Right kidney (tissue), 9 donors: ENCODE measurements around the gene AIFM3.
"Not testable (repeated sequence)": the region's sequence is repeated elsewhere in the genome, so short reads cannot be mapped to it uniquely, and the experiment has no call there.

ENCODE experiments used
- DNase-seq: peaks from one replicate; pipeline ENCODE4 v3.0.0-alpha.2; 2016
- long read RNA-seq, 8 donors: transcript quantifications; one replicate each; lab custom pipeline, GENCODE V29; 2026

AIFM3 gene, protein sequence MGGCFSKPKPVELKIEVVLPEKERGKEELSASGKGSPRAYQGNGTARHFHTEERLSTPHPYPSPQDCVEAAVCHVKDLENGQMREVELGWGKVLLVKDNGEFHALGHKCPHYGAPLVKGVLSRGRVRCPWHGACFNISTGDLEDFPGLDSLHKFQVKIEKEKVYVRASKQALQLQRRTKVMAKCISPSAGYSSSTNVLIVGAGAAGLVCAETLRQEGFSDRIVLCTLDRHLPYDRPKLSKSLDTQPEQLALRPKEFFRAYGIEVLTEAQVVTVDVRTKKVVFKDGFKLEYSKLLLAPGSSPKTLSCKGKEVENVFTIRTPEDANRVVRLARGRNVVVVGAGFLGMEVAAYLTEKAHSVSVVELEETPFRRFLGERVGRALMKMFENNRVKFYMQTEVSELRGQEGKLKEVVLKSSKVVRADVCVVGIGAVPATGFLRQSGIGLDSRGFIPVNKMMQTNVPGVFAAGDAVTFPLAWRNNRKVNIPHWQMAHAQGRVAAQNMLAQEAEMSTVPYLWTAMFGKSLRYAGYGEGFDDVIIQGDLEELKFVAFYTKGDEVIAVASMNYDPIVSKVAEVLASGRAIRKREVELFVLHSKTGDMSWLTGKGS
- long read RNA-seq, donor 1 = 0 reads
- long read RNA-seq, donor 2 = 0 reads
- long read RNA-seq, donor 3 = 0 reads
- long read RNA-seq, donor 4 = 0 reads
- long read RNA-seq, donor 5 = 0 reads
- long read RNA-seq, donor 6 = 0 reads
- long read RNA-seq, donor 7 = 0 reads
- long read RNA-seq, donor 8 = 0 reads

DNA sequence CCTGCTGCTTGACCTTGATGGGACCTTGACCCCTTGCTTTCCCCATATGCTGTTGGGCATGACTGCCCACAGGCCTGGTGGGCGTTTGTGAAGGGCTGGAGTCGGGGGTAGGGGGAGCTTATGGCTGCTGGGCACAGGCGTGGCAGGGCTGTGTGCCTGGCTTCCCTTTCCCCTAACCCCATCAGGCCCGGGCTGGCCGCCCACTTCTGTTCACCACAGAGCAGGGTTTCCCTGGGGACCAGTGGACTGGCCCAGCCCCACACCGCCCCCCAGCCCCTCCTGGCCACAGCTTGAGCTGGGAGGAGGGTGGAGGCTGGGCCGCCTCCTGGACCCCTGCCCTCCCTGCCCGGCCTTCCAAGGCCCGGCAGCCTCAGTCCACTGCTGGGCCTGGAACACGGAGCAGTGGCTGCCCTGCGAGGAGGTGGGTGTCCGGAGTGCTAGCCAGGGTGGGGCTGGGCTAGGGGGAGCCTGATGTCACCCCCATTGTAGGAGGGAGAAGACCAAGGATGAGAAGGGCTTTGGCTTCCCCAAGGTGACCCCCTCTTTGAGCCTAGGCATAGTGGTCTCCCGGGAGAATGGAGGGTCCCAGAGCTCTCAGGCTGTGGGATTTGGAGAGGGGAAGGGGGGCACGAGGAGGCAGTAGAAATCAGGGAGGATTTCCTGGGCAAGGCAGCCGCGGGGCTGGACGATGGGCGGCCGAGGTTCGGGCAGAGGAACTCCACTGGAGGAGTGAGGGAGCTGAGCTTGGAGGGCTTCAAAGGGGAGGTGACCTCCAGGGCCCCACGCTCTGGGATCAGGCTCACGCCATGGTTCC, at the start of gene AIFM3:
TSS of gene AIFM3 (plus strand) at position 373 of the 814 bp plus-strand sequence. CDS start 690 bp downstream, outside the sequence.
- DNase-seq = no peak

- DNase-seq = no peak
These were observed 48.3 kb upstream of the AIFM3 start for GRCh38 chr22:20918663-20919218.

DNA sequence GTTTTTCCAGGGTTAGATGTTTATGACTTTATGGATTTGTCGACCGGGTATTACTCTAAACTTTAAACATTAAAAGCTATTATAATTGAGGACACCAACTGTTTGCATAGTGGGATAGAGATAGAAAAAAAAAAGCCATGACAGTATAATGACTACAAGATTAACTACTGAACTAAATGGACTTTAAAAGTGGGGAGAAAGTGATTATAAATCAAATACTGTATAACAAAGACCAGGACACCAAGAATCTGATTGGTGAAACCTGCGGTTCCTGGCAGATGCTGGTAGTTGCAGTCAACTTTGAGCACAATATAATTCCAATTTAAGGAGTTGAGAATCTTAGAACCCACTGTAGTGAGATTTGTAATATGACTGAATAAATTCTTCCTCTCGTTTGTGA, 47.3 kb upstream of the AIFM3 start:
- DNase-seq = no peak

DNA sequence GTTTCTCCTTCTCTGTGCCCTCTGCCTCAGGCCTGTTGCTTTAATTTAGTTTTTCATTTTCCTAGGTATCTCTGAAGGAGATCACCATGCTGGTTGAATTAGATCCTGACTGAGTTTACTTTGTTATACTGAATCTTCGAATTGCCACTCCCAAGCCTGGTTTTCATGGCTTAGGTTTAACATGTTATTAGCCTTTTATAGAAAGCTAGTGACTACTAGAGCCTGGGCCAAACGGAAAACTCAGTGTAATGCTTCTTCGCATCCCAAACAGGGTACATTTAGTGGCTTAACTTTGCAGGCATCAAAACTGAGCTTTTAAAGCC, 46.2 kb upstream of the AIFM3 start:
- no peak for DNase-seq

- DNase-seq = no peak
These were observed 44.8 kb upstream of the AIFM3 start for GRCh38 chr22:20922141-20922751.

GRCh38 chr22:20926243-20926642, 40.8 kb upstream of the AIFM3 start:
- DNase-seq = no peak

- DNase-seq = no peak
These were observed 39.0 kb upstream of the AIFM3 start for GRCh38 chr22:20927940-20928572.

GRCh38 chr22:20928573-20928967, 38.5 kb upstream of the AIFM3 start:
- DNase-seq = no peak

DNA sequence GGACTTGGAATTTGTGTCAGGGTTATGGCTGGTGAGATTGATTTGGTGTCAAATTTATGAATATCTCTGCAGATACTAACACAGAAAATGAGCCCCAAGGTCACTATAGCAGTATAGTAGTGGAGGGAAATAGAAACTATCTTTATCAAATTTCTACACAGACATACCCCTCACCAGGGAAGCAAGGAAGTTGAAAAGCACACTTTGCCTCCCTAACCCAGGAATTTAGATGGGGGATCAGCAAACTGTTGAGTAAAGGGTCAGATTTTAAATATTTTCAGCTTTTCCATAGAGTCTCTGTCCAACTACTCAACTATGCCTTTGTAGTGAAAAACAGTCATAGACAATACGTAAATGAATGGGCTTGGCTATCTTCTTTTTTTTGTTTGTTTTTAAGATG, 37.1 kb upstream of the AIFM3 start:
- no peak for DNase-seq

DNA sequence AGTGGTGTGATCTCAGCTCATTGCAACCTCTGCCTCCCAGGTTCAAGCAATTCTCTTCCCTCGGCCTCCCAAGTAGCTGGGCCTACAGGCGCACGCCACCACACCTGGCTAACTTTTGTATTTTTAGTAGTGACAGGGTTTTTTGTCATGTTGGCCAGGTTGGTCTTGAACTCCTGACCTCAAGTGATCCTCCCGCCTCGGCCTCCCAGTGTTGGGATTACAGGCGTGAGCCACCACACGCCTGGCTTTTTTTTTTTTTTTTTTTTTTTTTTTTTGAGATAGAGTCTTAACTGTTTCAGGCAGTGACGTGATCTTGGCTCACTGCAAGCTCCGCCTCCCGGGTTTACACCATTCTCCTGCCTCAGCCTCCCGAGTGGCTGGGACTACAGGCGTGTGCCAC, 36.6 kb upstream of the AIFM3 start:
- not testable (repeated sequence) for DNase-seq

DNA sequence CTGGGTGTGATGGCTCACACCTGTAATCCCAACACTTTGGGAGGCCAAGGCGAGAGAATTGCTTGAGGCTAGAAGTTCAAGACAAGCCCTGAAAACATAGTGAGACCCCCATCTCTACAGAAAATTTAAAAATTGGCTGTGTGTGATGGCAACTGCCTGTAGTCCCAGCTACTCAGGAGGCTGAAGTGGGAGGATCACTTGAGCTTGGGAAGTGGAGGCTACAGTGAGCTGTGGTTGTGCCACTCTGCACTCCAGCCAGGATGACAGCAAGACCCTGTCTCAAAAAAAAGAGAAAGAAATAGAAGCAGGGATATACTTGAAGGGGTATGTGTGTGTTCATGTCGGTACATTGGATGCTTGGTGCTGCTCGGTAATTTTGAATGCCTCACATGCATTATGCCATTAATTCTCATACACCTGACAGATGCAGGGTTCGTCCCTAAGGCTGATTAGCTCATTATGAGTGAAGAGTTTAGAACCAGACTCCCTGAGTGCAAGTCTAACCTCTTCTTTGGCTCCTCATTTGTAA, 35.9 kb upstream of the AIFM3 start:
- no peak for DNase-seq

GRCh38 chr22:20933910-20934309, 33.1 kb upstream of the AIFM3 start:
- DNase-seq = no peak

- not testable (repeated sequence) for DNase-seq
These were observed 32.0 kb upstream of the AIFM3 start for GRCh38 chr22:20935049-20935448.

GRCh38 chr22:20935780-20936539, 31.1 kb upstream of the AIFM3 start:
- DNase-seq = not testable (repeated sequence)

GRCh38 chr22:20937031-20937793, 29.8 kb upstream of the AIFM3 start:
- DNase-seq = no peak

DNA sequence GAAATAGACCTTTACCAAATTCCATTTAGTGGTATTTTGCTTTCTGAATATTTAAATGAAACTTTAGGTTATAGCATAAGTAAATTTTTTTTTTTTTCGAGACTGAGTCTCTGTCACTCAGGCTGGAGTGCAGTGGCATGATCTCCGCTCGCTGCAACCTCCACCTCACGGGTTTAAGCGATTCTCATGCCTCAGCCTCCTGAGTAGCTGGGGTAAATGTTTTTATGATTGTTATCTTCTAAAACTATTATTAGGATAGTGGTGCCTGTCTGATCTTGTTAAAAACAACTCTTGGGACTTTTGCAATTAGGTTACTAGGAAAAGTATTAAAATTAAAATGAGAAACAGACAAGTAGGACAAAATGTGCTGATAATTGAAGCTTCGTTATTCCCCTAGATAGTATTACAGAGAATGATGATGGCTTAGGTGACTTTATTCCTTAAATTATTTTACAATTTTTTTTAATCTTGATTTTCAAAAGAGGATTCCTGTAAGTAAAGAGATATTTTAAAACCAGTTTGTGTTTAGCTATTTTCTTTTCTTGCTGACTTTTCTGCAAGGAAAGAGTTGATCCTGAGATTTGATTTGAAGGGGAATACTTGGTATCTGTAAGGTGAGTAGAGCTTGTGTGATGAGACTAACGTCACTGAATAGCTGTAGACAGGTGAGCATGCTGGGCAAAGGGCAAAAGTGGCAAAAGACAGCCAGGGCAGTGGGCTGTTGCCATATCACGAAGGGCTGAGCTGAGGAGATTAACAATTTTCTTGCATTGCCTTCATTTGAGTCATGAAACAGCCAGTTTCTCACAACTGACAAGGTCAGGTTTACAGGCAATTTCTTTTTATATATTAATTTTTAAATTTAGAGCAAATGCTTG, 29.0 kb upstream of the AIFM3 start:
- no peak for DNase-seq

- not testable (repeated sequence) for DNase-seq
These were observed 27.4 kb upstream of the AIFM3 start for GRCh38 chr22:20939457-20940185.

DNA sequence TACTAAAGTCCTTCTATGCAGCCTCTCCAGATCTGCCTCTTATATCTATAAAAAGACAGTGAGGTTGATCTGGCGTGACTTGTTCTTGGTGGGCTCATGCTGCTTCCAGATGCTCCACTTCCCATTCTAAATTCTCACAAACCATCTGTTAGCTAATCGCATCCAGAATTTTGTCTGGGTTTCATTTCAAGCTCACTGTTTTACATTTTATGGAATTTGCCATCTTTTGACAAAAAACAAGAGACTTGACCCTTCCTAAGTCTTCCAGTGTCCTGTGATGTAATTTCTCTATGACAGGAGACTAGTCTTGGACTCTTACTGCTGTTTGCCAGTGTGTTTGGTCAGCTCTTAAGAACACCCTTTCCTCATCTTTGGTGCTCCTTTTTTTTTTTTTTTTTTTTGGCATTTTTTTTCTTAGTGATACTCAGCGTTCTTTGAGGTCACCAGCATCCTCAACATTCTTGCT, 26.8 kb upstream of the AIFM3 start:
- DNase-seq = no peak
